Ascending aorta (tissue), 2 donors: ENCODE data around the gene RDH14. TPM values are rescaled to one million over a fixed set of nuclear protein-coding genes. Genes with fewer than 3 reads are reported as not detected.

Experiments
- DNase-seq, 2 donors: peaks; one replicate each; pipeline ENCODE4 v3.0.0-alpha.2; 2019; ENCODE audit warnings: low spot score in 2 of 2
- H3K27ac ChIP-seq, 2 donors: fragments of 200-600 bp; sonication (generic); one replicate each; pipeline ENCODE4 v1.5.1; 2016 to 2017; ENCODE audit warnings: mild to moderate bottlenecking in 1 of 2
- H3K27me3 ChIP-seq: fragments of 200-600 bp; sonication (generic); one replicate; pipeline ENCODE4 v1.5.1; 2017
- H3K36me3 ChIP-seq, 2 donors: fragments of 200-600 bp; sonication (generic); one replicate each; pipeline ENCODE4 v1.5.1; 2016
- H3K4me1 ChIP-seq, 2 donors: fragments of 200-600 bp; sonication (generic); one replicate each; pipeline ENCODE4 v1.5.1; 2016 to 2017; ENCODE audit warnings: mild to moderate bottlenecking in 1 of 2
- H3K4me3 ChIP-seq, 2 donors: fragments of 200-600 bp; sonication (generic); one replicate each; pipeline ENCODE4 v1.5.1; 2016 to 2017; ENCODE audit warnings: mild to moderate bottlenecking in 1 of 2
- H3K9me3 ChIP-seq, 2 donors: fragments of 200-600 bp; sonication (generic); one replicate each; pipeline ENCODE4 v1.5.1; 2016
- CTCF ChIP-seq, 3 experiments: fragments of 200-600 bp in 2 of 3; fragments of 450-650 bp in 1 of 3; sonication (generic) in 2 of 3; IDR thresholded peaks; one replicate each; pipeline ENCODE4 v1.5.1; 2016 to 2019; ENCODE audit warnings: antibody characterized with exemption in 3 of 3, mild to moderate bottlenecking in 1 of 3, moderate library complexity in 1 of 3
- intact Hi-C: fragments of 100-400 bp; cut with DNase I; formaldehyde crosslinking; loops from one replicate; pipeline ENCODE4 v1.15.1; 2023
- total RNA-seq: library from RNA; depleted of rRNA; stranded (reverse); fragments of >200 nt; gene quantifications from one replicate; pipeline ENCODE4 v1.1.0, GENCODE V29; 2016

Gene RDH14
- total RNA-seq, 1 donor from 2014 or later, result 51.2 TPM

- no peak for DNase-seq
- no peaks in the 10 kb centered on the region for H3K9me3 ChIP-seq
- H3K36me3 ChIP-seq, result no peaks in the 10 kb centered on the region
- no peak overlapping the region for H3K27ac ChIP-seq
- TF ChIP-seq CTCF (IDR thresholded peaks at IDR 0.05), result no peak
- H3K27me3 ChIP-seq, result no peaks in the 10 kb centered on the region
- intact Hi-C loops, result no loop called here
- no peaks in the 10 kb centered on the region for H3K4me1 ChIP-seq
- no peak overlapping the region for H3K4me3 ChIP-seq
These were observed 5.8 kb upstream of the RDH14 start for GRCh38 chr2:18566145-18566769.

GRCh38 chr2:18560797-18561085 lies 288 bp upstream of the RDH14 start:
- no peaks in the 10 kb centered on the region for H3K27me3 ChIP-seq
- H3K36me3 ChIP-seq, result peaks cover 0 to under 1% of the 10 kb centered on the region in 2 donors
- peaks cover 5 to 25% of the 10 kb centered on the region in 2 donors for H3K4me1 ChIP-seq
- H3K9me3 ChIP-seq, result no peaks in the 10 kb centered on the region
- TF ChIP-seq CTCF (IDR thresholded peaks at IDR 0.05), result no peak
- peak overlapping the region; percentile 93 to 95 for H3K27ac ChIP-seq
- intact Hi-C loops, result loop anchor here (2.0 to 5.0 kb wide), 5 partner anchors 40 to 1342 kb away; partner anchors contain the start of gene TTC32
- DNase-seq, result no peak
- H3K4me3 ChIP-seq, result peak overlapping the region; percentile 78 to 90

GRCh38 chr2:18559531-18560030 lies 872 bp downstream of the RDH14 start:
- no peak for DNase-seq
- no peaks in the 10 kb centered on the region for H3K27me3 ChIP-seq
- no peaks in the 10 kb centered on the region for H3K9me3 ChIP-seq
- H3K27ac ChIP-seq, result peak overlapping the region; percentile 93 to 95
- peaks cover 5 to 25% of the 10 kb centered on the region in 2 donors for H3K4me1 ChIP-seq
- no peak for TF ChIP-seq CTCF (IDR thresholded peaks at IDR 0.05)
- intact Hi-C loops, result loop anchor here (2.0 to 5.0 kb wide), 5 partner anchors 39 to 1343 kb away; partner anchors contain the start of gene TTC32
- peaks cover 6 to 10% of the 10 kb centered on the region in 2 donors for H3K36me3 ChIP-seq
- peak overlapping the region; percentile 78 to 90 for H3K4me3 ChIP-seq

DNA sequence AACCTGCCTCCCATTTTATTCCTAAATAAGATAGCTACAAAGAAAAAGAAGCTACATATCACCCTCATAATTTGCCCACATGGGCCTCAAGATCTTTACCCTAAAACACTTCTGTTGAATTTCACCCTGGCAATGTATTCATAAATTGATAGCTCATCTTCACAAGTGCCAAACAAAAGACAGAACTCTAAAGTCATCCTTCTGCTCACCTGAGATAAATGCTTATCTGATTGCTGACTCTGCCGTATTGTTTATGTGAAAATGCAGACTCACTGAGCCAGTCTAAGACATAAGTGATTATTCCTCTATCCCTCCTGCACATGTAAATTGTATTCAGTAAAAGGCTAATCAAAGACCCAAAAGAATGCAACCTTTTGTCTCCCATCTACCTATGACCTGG lies 2.0 kb downstream of the RDH14 start:
- no peak for DNase-seq
- Histone ChIP-seq H3K4me3 (peak overlapping the region in 1 of 2 donors; percentile 32), H3K9me3 (no peaks in the 10 kb centered on the region), H3K27me3 (no peaks in the 10 kb centered on the region), H3K27ac (peak overlapping the region in 1 of 2 donors; percentile 28), H3K36me3 (peaks cover 6 to 15% of the 10 kb centered on the region in 2 donors), H3K4me1 (peaks cover 5 to 25% of the 10 kb centered on the region in 2 donors)
- intact Hi-C loops, result no loop called here
- TF ChIP-seq CTCF (IDR thresholded peaks at IDR 0.05), result no peak

- no peak for TF ChIP-seq CTCF (IDR thresholded peaks at IDR 0.05)
- Histone ChIP-seq H3K4me3 (no peak overlapping the region), H3K36me3 (peaks cover 6 to 21% of the 10 kb centered on the region in 2 donors), H3K27me3 (no peaks in the 10 kb centered on the region), H3K4me1 (peaks cover 5 to 33% of the 10 kb centered on the region in 2 donors), H3K9me3 (no peaks in the 10 kb centered on the region), H3K27ac (no peak overlapping the region)
- DNase-seq, result no peak
- intact Hi-C loops, result no loop called here
These were observed 3.3 kb downstream of the RDH14 start for GRCh38 chr2:18557121-18557520.
